ENCODE measurements around the gene SUCLA2. TPM values are rescaled to one million over a fixed set of nuclear protein-coding genes. Genes with fewer than 3 reads are reported as not detected.

The SUCLA2 gene
- total and polyA plus RNA-seq, 2 of the 8 experiments (the other 6 are each of a cell fraction or from before 2014, with no cell fraction given): 23.5 to 78.8 TPM

DNA sequence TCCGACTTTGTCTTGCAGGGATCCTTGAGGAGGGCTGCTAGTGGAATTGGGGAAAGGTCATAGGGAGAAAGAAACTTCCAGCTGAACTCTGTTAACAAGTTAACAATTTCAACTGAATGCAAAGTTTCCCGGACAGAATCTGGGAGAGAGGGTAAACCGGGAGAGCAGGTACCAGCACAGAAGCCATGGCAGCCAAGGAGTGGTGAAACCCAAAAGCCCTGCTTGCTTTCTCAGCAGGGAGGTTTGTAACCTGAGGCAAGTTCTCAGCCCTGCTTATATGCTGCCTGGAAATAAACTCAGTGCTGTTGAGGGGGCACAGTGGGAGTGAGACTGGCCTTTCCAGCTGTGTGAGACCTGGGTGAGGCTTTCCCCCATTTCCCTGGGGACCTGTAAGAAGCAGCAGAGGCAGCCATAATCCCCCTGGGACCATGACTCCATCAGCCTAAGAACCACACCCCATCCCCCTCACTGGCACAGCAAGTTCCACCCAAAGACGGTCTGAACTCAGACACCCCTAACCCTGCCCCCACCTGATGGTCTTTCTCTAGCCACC, 84.0 kb downstream of the SUCLA2 start:
- H3K79me1 ChIP-seq (ENCODE audit: low read depth, low read length): no peaks in the 10 kb centered on the region
- H2BK5ac ChIP-seq (ENCODE audit: low read depth, low read length): no peak overlapping the region
- POLR2A ChIA-PET (ENCODE audit: partially characterized antibody): no interaction called here
- no peak overlapping the region for H3K18ac ChIP-seq (ENCODE audit: extremely low read depth, low read length)
- no peak overlapping the region for H3K4me3 ChIP-seq (ENCODE audit: extremely low read depth in 1 of 4, insufficient read depth in 2 of 4, low read depth in 3 of 4, low read length in 4 of 4)
- H3K9me3 ChIP-seq (ENCODE audit: insufficient read depth in 2 of 2, low read depth in 1 of 2, low read length in 1 of 2): no peaks in the 10 kb centered on the region
- H3K27ac ChIP-seq (ENCODE audit: low read depth, low read length): no peak overlapping the region
- H3K9ac ChIP-seq (replicated peaks in 1 of 4; ENCODE audit: extremely low read depth in 1 of 4, low read depth in 3 of 4, low read length in 3 of 4): no peak overlapping the region
- no peaks in the 10 kb centered on the region; a peak in 1 of 8 replicates for H3K36me3 ChIP-seq (ENCODE audit: control insufficient read depth in 2 of 4, insufficient read depth in 4 of 4, low read length in 3 of 4)
- H2AK5ac ChIP-seq (ENCODE audit: low read depth, low read length): no peak overlapping the region
- DNase-seq (ENCODE audit: low read depth in 1 of 2, low spot score in 2 of 2) (no peak), FAIRE-seq (no peak)
- H3K4me1 ChIP-seq (replicated peaks in 1 of 4; ENCODE audit: control insufficient read depth in 3 of 4, insufficient read depth in 4 of 4, low read length in 3 of 4): 0 out of 7 replicates have a peak, but pooled peaks cover 0 to 3% (median 0%) of the 10 kb centered on the region in 4 experiments
- H3K56ac ChIP-seq (replicated peaks; ENCODE audit: insufficient read length, low read depth, low read length): no peak overlapping the region
- no peak overlapping the region for H2BK15ac ChIP-seq (ENCODE audit: low read length)
- H2BK120ac ChIP-seq (replicated peaks; ENCODE audit: low read depth, low read length): no peak overlapping the region
- WGBS, 2 experiments (ENCODE audit: extremely low coverage in 1 of 2, insufficient coverage in 1 of 2, insufficient read length in 1 of 2, insufficient replicate concordance in 2 of 2, low coverage in 1 of 2, low lambda C conversion rate in 2 of 2, missing lambda C conversion rate in 1 of 2): 83% methylated on average over 4 of the region's 4 CpGs; no CpG with 5 or more reads in 1 of the 2 experiments
- no peak overlapping the region for H3K14ac ChIP-seq (ENCODE audit: insufficient read length)
- H3K23me2 ChIP-seq (ENCODE audit: low read depth, low read length): no peaks in the 10 kb centered on the region
- no peak overlapping the region for H2BK12ac ChIP-seq (ENCODE audit: low read depth, low read length)
- CTCF ChIA-PET (ENCODE audit: partially characterized antibody): interaction anchor here (1.0 kb wide), 1 partner anchor 143 kb away, joined by 3 read pairs; no protein-coding TSS in a partner anchor
- H3K79me2 ChIP-seq (ENCODE audit: control insufficient read depth in 1 of 2, insufficient read depth in 2 of 2, low read length in 2 of 2): no peaks in the 10 kb centered on the region
- H2AFZ ChIP-seq (ENCODE audit: low read length): no peak overlapping the region
- H3K27me3 ChIP-seq (replicated peaks in 1 of 4; ENCODE audit: control insufficient read depth in 3 of 4, extremely low read depth in 1 of 4, insufficient read depth in 3 of 4, low read length in 3 of 4): no peaks in the 10 kb centered on the region
- H3K23ac ChIP-seq (ENCODE audit: insufficient read length): no peak overlapping the region
- no peak overlapping the region for H4K8ac ChIP-seq (ENCODE audit: extremely low read depth, insufficient read depth, low read length)
- H2BK20ac ChIP-seq (ENCODE audit: low read length): no peak overlapping the region
- H4K91ac ChIP-seq (replicated peaks; ENCODE audit: insufficient read length, low read length): no peak overlapping the region
- no peak overlapping the region for H3K4me2 ChIP-seq (ENCODE audit: insufficient read depth in 1 of 2, low read depth in 2 of 2, low read length in 2 of 2)
- no peaks in the 10 kb centered on the region for H4K20me1 ChIP-seq (replicated peaks in 1 of 2; ENCODE audit: control insufficient read depth in 1 of 2, insufficient read depth in 2 of 2, low read length in 2 of 2)
- H4K5ac ChIP-seq (ENCODE audit: insufficient read length, low read depth, low read length): no peak overlapping the region
- no peak overlapping the region for H3K4ac ChIP-seq (replicated peaks; ENCODE audit: insufficient read length, low read depth, low read length)
- TF ChIP-seq SP2 (IDR thresholded peaks at IDR 0.05; ENCODE audit: low read length) (no peak), SAP30 (IDR thresholded peaks at IDR 0.05; ENCODE audit: insufficient read depth, insufficient replicate concordance, low read length) (no peak), EP300 (IDR thresholded peaks at IDR 0.05; ENCODE audit: borderline replicate concordance in 1 of 2, low read depth in 2 of 2, low read length in 2 of 2) (no peak), SUZ12 (IDR thresholded peaks at IDR 0.05; ENCODE audit: low read length) (no peak), KDM1A (IDR thresholded peaks at IDR 0.05; ENCODE audit: borderline replicate concordance, low read length) (no peak), GTF2F1 (IDR thresholded peaks at IDR 0.05; ENCODE audit: borderline replicate concordance, low read depth, low read length) (no peak), MAFK (IDR thresholded peaks at IDR 0.05; ENCODE audit: low read depth, low read length) (no peak), SIRT6 (IDR thresholded peaks at IDR 0.05; ENCODE audit: low read length) (no peak), TCF12 (IDR thresholded peaks at IDR 0.05; ENCODE audit: low read depth, low read length) (no peak), SP1 (IDR thresholded peaks at IDR 0.05; ENCODE audit: low read depth, low read length) (no peak), CTBP2 (IDR thresholded peaks at IDR 0.05; ENCODE audit: borderline replicate concordance, insufficient read depth, insufficient read length, low read length) (no peak), POU5F1 (IDR thresholded peaks at IDR 0.05; ENCODE audit: low read depth, low read length) (no peak), USF2 (IDR thresholded peaks at IDR 0.05; ENCODE audit: low read length) (no peak)
